ENCODE results near the gene TAS2R43. TPM values are rescaled to one million over a fixed set of nuclear protein-coding genes. Genes with fewer than 3 reads are reported as not detected.
"Not testable (repeated sequence)": the region's sequence is repeated elsewhere in the genome, so short reads cannot be mapped to it uniquely, and the experiment has no call there.

TAS2R43 gene
- total RNA-seq, 1 donor from 2014 or later = 0.79 TPM

GRCh38 chr12:11059784-11060183, 32.3 kb downstream of the TAS2R43 start:
- no peak overlapping the region for H3K4me3 ChIP-seq (ENCODE audit: low read depth, low read length)
- FAIRE-seq (no peak), DNase-seq (ENCODE audit: low read depth) (peak; percentile 27)
- TF ChIP-seq CTCF (IDR thresholded peaks at IDR 0.05; ENCODE audit: insufficient read depth, low read length, severe bottlenecking) = no peak
- no peaks in the 10 kb centered on the region for H3K27me3 ChIP-seq (ENCODE audit: control insufficient read depth, insufficient read depth, low read length)
- no peaks in the 10 kb centered on the region for H3K36me3 ChIP-seq (ENCODE audit: control insufficient read depth, insufficient read depth, low read length)

GRCh38 chr12:11059041-11059440, 33.1 kb downstream of the TAS2R43 start:
- Histone ChIP-seq H3K27me3 (ENCODE audit: control insufficient read depth, insufficient read depth, low read length) (no peaks in the 10 kb centered on the region), H3K4me3 (ENCODE audit: low read depth, low read length) (no peak overlapping the region), H3K36me3 (ENCODE audit: control insufficient read depth, insufficient read depth, low read length) (no peaks in the 10 kb centered on the region)
- no peak for FAIRE-seq
- no peak for TF ChIP-seq CTCF (IDR thresholded peaks at IDR 0.05; ENCODE audit: insufficient read depth, low read length, severe bottlenecking)
- no peak for DNase-seq (ENCODE audit: low read depth)

DNA sequence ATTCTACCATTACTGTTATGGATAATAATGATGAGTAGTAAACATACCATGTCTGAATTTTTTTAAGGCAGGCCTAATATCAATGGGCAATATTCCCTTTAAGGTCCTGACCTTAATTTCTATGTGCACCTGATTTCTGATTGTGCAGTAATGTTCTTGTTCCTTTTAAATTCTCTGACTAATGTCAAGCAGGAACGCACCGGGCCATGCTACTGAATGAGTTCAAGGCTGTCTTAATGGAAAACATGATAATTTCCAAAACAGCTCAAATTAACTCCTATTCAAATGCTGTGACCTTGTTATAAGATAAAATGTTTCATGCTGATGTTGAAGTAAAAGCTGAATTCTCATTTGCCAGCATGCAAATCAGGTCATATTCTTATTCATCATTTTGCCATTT, 36.8 kb downstream of the TAS2R43 start:
- TF ChIP-seq CTCF (IDR thresholded peaks at IDR 0.05; ENCODE audit: insufficient read depth, low read length, severe bottlenecking) = no peak
- FAIRE-seq (no peak), DNase-seq (ENCODE audit: low read depth) (no peak)
- Histone ChIP-seq H3K4me3 (ENCODE audit: low read depth, low read length) (no peak overlapping the region), H3K36me3 (ENCODE audit: control insufficient read depth, insufficient read depth, low read length) (no peaks in the 10 kb centered on the region), H3K27me3 (ENCODE audit: control insufficient read depth, insufficient read depth, low read length) (no peaks in the 10 kb centered on the region)

GRCh38 chr12:11049806-11050531, 42.1 kb downstream of the TAS2R43 start:
- FAIRE-seq = not testable (repeated sequence)
- DNase-seq (ENCODE audit: low read depth) = peak; percentile 70

GRCh38 chr12:11041366-11041765, 50.7 kb downstream of the TAS2R43 start:
- H3K27me3 ChIP-seq (ENCODE audit: control insufficient read depth, insufficient read depth, low read length); H3K4me3 ChIP-seq (ENCODE audit: low read depth, low read length); H3K36me3 ChIP-seq (ENCODE audit: control insufficient read depth, insufficient read depth, low read length); DNase-seq (ENCODE audit: low read depth); FAIRE-seq: not testable (repeated sequence)

More at GRCh38 chr12:11049806-11050531, 42.1 kb downstream of the TAS2R43 start:
- not testable (repeated sequence) for H3K27me3 ChIP-seq (ENCODE audit: control insufficient read depth, insufficient read depth, low read length); H3K4me3 ChIP-seq (ENCODE audit: low read depth, low read length); H3K36me3 ChIP-seq (ENCODE audit: control insufficient read depth, insufficient read depth, low read length)

Other genes with a start within 250 kb of the TAS2R43 start
- gene PRR4, start 242.8 kb downstream of the TAS2R43 start, total RNA-seq = 0.53 TPM in 1 of 2 replicates, not detected in the other
- gene PRH1, start 208.1 kb downstream of the TAS2R43 start, total RNA-seq = 13.3 and 13.7 TPM in 2 replicates
- 0.38 and 1.1 TPM in 2 replicates for gene TAS2R13, start 182.8 kb downstream of the TAS2R43 start, total RNA-seq
- 0.38 TPM in 1 of 2 replicates, not detected in the other for gene PRH2, start 163.1 kb downstream of the TAS2R43 start, total RNA-seq
- gene TAS2R14, start 153.1 kb downstream of the TAS2R43 start, total RNA-seq = 1.1 and 1.2 TPM in 2 replicates
- gene TAS2R50, start 105.4 kb downstream of the TAS2R43 start, total RNA-seq = 1.0 and 2.1 TPM in 2 replicates
- 1.8 and 2.0 TPM in 2 replicates for gene TAS2R20, start 94.0 kb downstream of the TAS2R43 start, total RNA-seq
- gene TAS2R19, start 69.7 kb downstream of the TAS2R43 start, total RNA-seq = 2.4 and 3.9 TPM in 2 replicates
- 1.3 and 2.0 TPM in 2 replicates for gene TAS2R31, start 60.9 kb downstream of the TAS2R43 start, total RNA-seq
- 0.90 and 2.1 TPM in 2 replicates for gene TAS2R46, start 30.0 kb downstream of the TAS2R43 start, total RNA-seq
- 3.1 and 4.5 TPM in 2 replicates for gene TAS2R30, start 42.3 kb upstream of the TAS2R43 start, total RNA-seq
- gene SMIM10L1, start 78.9 kb upstream of the TAS2R43 start, total RNA-seq = 3.2 and 3.5 TPM in 2 replicates
- gene TAS2R42, start 94.6 kb upstream of the TAS2R43 start, total RNA-seq = not detected in 2 replicates
- not detected in 2 replicates for gene PRB3, start 177.4 kb upstream of the TAS2R43 start, total RNA-seq
- gene PRB4, start 218.1 kb upstream of the TAS2R43 start, total RNA-seq = not detected in 2 replicates